Measurements from ENCODE around the gene DDX3X.
"Not testable (repeated sequence)": the region's sequence is repeated elsewhere in the genome, so short reads cannot be mapped to it uniquely, and the experiment has no call there.

- not testable (repeated sequence) for TF ChIP-seq CTCF (conservative IDR thresholded peaks at IDR 0.05; ENCODE audit: low read depth, low read length); MAZ (IDR thresholded peaks at IDR 0.05; ENCODE audit: borderline replicate concordance, low read depth, low read length); BHLHE40 (IDR thresholded peaks at IDR 0.05; ENCODE audit: low read depth, low read length); RFX5 (IDR thresholded peaks at IDR 0.05; ENCODE audit: low read depth, low read length); POLR2A (IDR thresholded peaks at IDR 0.05; ENCODE audit: low read depth, low read length)
Observed at GRCh38 chrX:41390576-41390975, 56.6 kb downstream of the DDX3X start.

All from IMR-90 (cell line).